K562 (cell line): Measurements from ENCODE around the gene BCAS1. TPM values are rescaled to one million over a fixed set of nuclear protein-coding genes. Genes with fewer than 3 reads are reported as not detected.

Experiments used
- BCLAF1 ChIP-seq, 2 experiments: fragments of 450-650 bp in 1 of 2; IDR thresholded peaks; 2 replicates each; pipeline ENCODE4 v1.6.1; 2011 to 2017; ENCODE audit warnings: low read depth in 2 of 2, antibody characterized with exemption in 1 of 2, borderline replicate concordance in 1 of 2, low read length in 1 of 2, mild to moderate bottlenecking in 1 of 2, mixed read lengths in 1 of 2; ENCODE audit not compliant: control insufficient read depth in 1 of 2
- ELF1 ChIP-seq: fragments of 200-800 bp; sonication (Bioruptor generic); IDR thresholded peaks from 2 replicates; pipeline ENCODE4 v1.6.1; 2016; ENCODE audit warnings: missing genetic modification characterization, missing compliant biosample characterization
- JUN ChIP-seq, 2 experiments: sonication (generic) in 1 of 2; formaldehyde crosslinking in 1 of 2; IDR thresholded peaks; 2 replicates each; pipeline versions ENCODE4 v1.6.1 to v1.8.0; 2012 to 2022; ENCODE audit warnings: borderline replicate concordance in 2 of 2, mild to moderate bottlenecking in 2 of 2, improper control_type of control experiment in 1 of 2, low read depth in 1 of 2, low read length in 1 of 2, missing genetic modification reagents in 1 of 2
- MTF1 ChIP-seq: fragments of 250-450 bp; sonication (Bioruptor Pico); IDR thresholded peaks from 2 replicates; pipeline ENCODE4 v1.9.0; 2021; ENCODE audit warnings: moderate library complexity, mild to moderate bottlenecking, inconsistent platforms, borderline replicate concordance
- RAD21 ChIP-seq, 2 experiments: fragments of 250-450 bp in 1 of 2; fragments of 450-650 bp in 1 of 2; sonication (Bioruptor Pico) in 1 of 2; formaldehyde crosslinking in 1 of 2; IDR thresholded peaks in 1 of 2; conservative IDR thresholded peaks in 1 of 2; 2 replicates each; pipeline versions ENCODE4 v1.4.0 to v1.8.0; 2020 to 2022; ENCODE audit warnings: mild to moderate bottlenecking in 2 of 2, moderate library complexity in 1 of 2
- THRA ChIP-seq: fragments of 450-650 bp; IDR thresholded peaks from 2 replicates; pipeline ENCODE4 v1.6.1; 2017; ENCODE audit warnings: mild to moderate bottlenecking, moderate library complexity
- YY1 ChIP-seq, 3 experiments: IDR thresholded peaks; 2 replicates each; pipeline ENCODE4 v1.6.1; 2011; ENCODE audit warnings: low read length in 2 of 3, mild to moderate bottlenecking in 2 of 3, moderate library complexity in 2 of 3, borderline replicate concordance in 1 of 3, control low read depth in 1 of 3, low read depth in 1 of 3; ENCODE audit not compliant: insufficient read depth in 3 of 3, insufficient replicate concordance in 2 of 3, control insufficient read depth in 1 of 3, insufficient read length in 1 of 3; ENCODE audit errors: extremely low read depth in 1 of 3
- ZFP36 ChIP-seq: fragments of 150-350 bp; IDR thresholded peaks from 2 replicates; pipeline ENCODE4 v1.6.1; 2018; ENCODE audit warnings: low read length, low read depth; ENCODE audit not compliant: partially characterized antibody
- ZKSCAN3 ChIP-seq: fragments of 250-450 bp; sonication (Bioruptor Pico); IDR thresholded peaks from 2 replicates; pipeline ENCODE4 v1.4.0; 2020
- ZNF232 ChIP-seq: sonication (generic); formaldehyde crosslinking; IDR thresholded peaks from 2 replicates; pipeline ENCODE4 v1.8.0; 2022; ENCODE audit warnings: mild to moderate bottlenecking, missing genetic modification reagents
- ZNF398 ChIP-seq: fragments of 250-450 bp; sonication (Bioruptor Pico); IDR thresholded peaks from 2 replicates; pipeline ENCODE4 v1.8.0; 2021; ENCODE audit warnings: moderate library complexity, mild to moderate bottlenecking, inconsistent platforms
- ZNF766 ChIP-seq: fragments of 200-800 bp; sonication (Bioruptor generic); conservative IDR thresholded peaks from 2 replicates; pipeline ENCODE4 v1.6.1; 2016; ENCODE audit warnings: missing genetic modification characterization, missing compliant biosample characterization
- polyA plus RNA-seq, 8 experiments: library from polyadenylated mRNA; depleted of rRNA in 4 of 8; stranded (reverse) in 5 of 8; unstranded in 3 of 8; fragments of >200 nt; fragmentation: Nextera tagmentation in 2 of 8; fragmentation: Illumina TruSeq in 1 of 8; extraction: Ambion mirVana in 2 of 8; extraction: Trizol in 1 of 8; gene quantifications; 2 replicates each; pipeline versions ENCODE4 v1.2.1 to v1.2.3, GENCODE V29; 2011 to 2014; ENCODE audit warnings: inconsistent platforms in 1 of 8, missing spikeins in 1 of 8
- total RNA-seq, 7 experiments: library from RNA; depleted of rRNA in 6 of 7; stranded (reverse); fragments of >200 nt in 6 of 7; fragmentation: Illumina TruSeq in 2 of 7; extraction: Trizol in 2 of 7; gene quantifications; 2 replicates each; pipeline versions ENCODE4 v1.2.1 to v1.2.3, GENCODE V29; 2011 to 2021; ENCODE audit warnings: low replicate concordance in 1 of 7
- TF ChIP-seq, protein P1 (sequence below): fragments of 450-650 bp; IDR thresholded peaks from 2 replicates; pipeline ENCODE4 v1.6.1; 2016; ENCODE audit warnings: borderline replicate concordance
- TF ChIP-seq, protein P2 (sequence below): fragments of 450-650 bp; IDR thresholded peaks from 2 replicates; pipeline ENCODE4 v1.6.1; 2016

Gene BCAS1
- total and polyA plus RNA-seq, 9 of the 15 experiments (the other 6 are each of a cell fraction or from before 2014, with no cell fraction given): 0.18 to 2.3 (median 0.93) TPM

- TF ChIP-seq, protein P1, sequence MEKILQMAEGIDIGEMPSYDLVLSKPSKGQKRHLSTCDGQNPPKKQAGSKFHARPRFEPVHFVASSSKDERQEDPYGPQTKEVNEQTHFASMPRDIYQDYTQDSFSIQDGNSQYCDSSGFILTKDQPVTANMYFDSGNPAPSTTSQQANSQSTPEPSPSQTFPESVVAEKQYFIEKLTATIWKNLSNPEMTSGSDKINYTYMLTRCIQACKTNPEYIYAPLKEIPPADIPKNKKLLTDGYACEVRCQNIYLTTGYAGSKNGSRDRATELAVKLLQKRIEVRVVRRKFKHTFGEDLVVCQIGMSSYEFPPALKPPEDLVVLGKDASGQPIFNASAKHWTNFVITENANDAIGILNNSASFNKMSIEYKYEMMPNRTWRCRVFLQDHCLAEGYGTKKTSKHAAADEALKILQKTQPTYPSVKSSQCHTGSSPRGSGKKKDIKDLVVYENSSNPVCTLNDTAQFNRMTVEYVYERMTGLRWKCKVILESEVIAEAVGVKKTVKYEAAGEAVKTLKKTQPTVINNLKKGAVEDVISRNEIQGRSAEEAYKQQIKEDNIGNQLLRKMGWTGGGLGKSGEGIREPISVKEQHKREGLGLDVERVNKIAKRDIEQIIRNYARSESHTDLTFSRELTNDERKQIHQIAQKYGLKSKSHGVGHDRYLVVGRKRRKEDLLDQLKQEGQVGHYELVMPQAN: no peak
- no peak for TF ChIP-seq ZFP36
- no peak for TF ChIP-seq THRA
- TF ChIP-seq RAD21 (CRISPR knock-in tag; conservative IDR thresholded peaks at IDR 0.05 in 1 of 2, IDR thresholded peaks at IDR 0.05 in 1 of 2): peak; percentile 94 to 96
- no peak for TF ChIP-seq ZNF398 (CRISPR knock-in tag)
- no peak for TF ChIP-seq ZKSCAN3 (CRISPR knock-in tag)
- TF ChIP-seq ZNF766 (CRISPR knock-in tag): peak; percentile 74; the same call in 1 of the 2 replicates
- TF ChIP-seq JUN (IDR thresholded peaks at IDR 0.05; ENCODE audit: borderline replicate concordance, low read depth, low read length): no peak
- no peak for TF ChIP-seq JUN (CRISPR knock-in tag; IDR thresholded peaks at IDR 0.05; ENCODE audit: borderline replicate concordance)
- TF ChIP-seq ELF1 (tag): no peak
- TF ChIP-seq, protein P2, sequence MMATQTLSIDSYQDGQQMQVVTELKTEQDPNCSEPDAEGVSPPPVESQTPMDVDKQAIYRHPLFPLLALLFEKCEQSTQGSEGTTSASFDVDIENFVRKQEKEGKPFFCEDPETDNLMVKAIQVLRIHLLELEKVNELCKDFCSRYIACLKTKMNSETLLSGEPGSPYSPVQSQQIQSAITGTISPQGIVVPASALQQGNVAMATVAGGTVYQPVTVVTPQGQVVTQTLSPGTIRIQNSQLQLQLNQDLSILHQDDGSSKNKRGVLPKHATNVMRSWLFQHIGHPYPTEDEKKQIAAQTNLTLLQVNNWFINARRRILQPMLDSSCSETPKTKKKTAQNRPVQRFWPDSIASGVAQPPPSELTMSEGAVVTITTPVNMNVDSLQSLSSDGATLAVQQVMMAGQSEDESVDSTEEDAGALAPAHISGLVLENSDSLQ: peak; percentile 49
- 0 out of 4 replicates have a peak, but pooled peaks of 1 of the 2 experiments have one; percentile 30 for TF ChIP-seq BCLAF1 (IDR thresholded peaks at IDR 0.05; ENCODE audit: borderline replicate concordance in 1 of 2, control insufficient read depth in 1 of 2, low read depth in 2 of 2, low read length in 1 of 2)
- TF ChIP-seq MTF1 (CRISPR knock-in tag): no peak
- TF ChIP-seq YY1 (IDR thresholded peaks at IDR 0.05; ENCODE audit: borderline replicate concordance in 1 of 3, control insufficient read depth in 1 of 3, extremely low read depth in 1 of 3, insufficient read depth in 3 of 3, insufficient read length in 1 of 3, insufficient replicate concordance in 2 of 3, low read depth in 1 of 3, low read length in 2 of 3): peak; percentile 63 to 95 (median 88)
- TF ChIP-seq ZNF232 (CRISPR knock-in tag): no peak
Measured at GRCh38 chr20:53939572-53940359, 130.6 kb downstream of the BCAS1 start (continued).
